PC-3 (cell line): ENCODE results near the gene ETS1. TPM values are rescaled to one million over a fixed set of nuclear protein-coding genes. Genes with fewer than 3 reads are reported as not detected.

ENCODE experiments used
- ATAC-seq: fragments of 200-7000 bp; cut with Tn5 transposase; 2 replicates; pipeline ENCODE4 v1.9.1; 2020; ENCODE audit warnings: mild to moderate bottlenecking, moderate library complexity
- BruUV-seq: library from RNA; stranded (reverse); fragments of 400-500 nt; replicated peaks from 2 replicates; lab custom pipeline; 2021; lab: Mats Ljungman, UMichigan
- CTCF ChIA-PET: fragments of 300-600 bp; sonication (Branson Sonifier 250); formaldehyde crosslinking; loops from one replicate; lab custom pipeline; 2022; ENCODE audit warnings: antibody characterized with exemption; lab: Charles Lee
- POLR2A ChIA-PET: fragments of 300-600 bp; sonication (Branson Sonifier 250); formaldehyde crosslinking; loops from one replicate; lab custom pipeline; 2022; ENCODE audit warnings: antibody characterized with exemption; ENCODE audit not compliant: unreplicated experiment; lab: Charles Lee
- DNase-seq: peaks from one replicate; pipeline ENCODE4 v3.0.0-alpha.2; 2015
- H2AFZ ChIP-seq: fragments of 300-600 bp; sonication (generic); 2 replicates; pipeline ENCODE4 v1.6.0; 2016; ENCODE audit warnings: antibody characterized with exemption, low read length
- H3F3A ChIP-seq: fragments of 300-600 bp; sonication (generic); one replicate; pipeline ENCODE4 v1.6.0; 2017; ENCODE audit warnings: antibody characterized with exemption, low read length, control low read depth, mild to moderate bottlenecking; ENCODE audit not compliant: unreplicated experiment
- H3K27ac ChIP-seq: fragments of 300-600 bp; sonication (generic); 2 replicates; pipeline ENCODE4 v1.5.1; 2016; ENCODE audit warnings: mild to moderate bottlenecking, low read length
- H3K27me3 ChIP-seq: fragments of 300-600 bp; sonication (generic); 2 replicates; pipeline ENCODE4 v1.6.1; 2016; ENCODE audit warnings: low read length, mixed read lengths
- H3K36me3 ChIP-seq: fragments of 300-600 bp; sonication (generic); 2 replicates; pipeline ENCODE4 v1.6.1; 2016; ENCODE audit warnings: low read depth, mixed run types, low read length, mixed read lengths
- H3K4me1 ChIP-seq: fragments of 300-600 bp; sonication (generic); 2 replicates; pipeline ENCODE4 v1.5.1; 2016; ENCODE audit warnings: low read length; ENCODE audit not compliant: insufficient read depth
- H3K4me2 ChIP-seq: fragments of 300-600 bp; sonication (generic); 2 replicates; pipeline ENCODE4 v1.6.0; 2016; ENCODE audit warnings: low read length
- H3K4me3 ChIP-seq: fragments of 300-600 bp; sonication (generic); 2 replicates; pipeline ENCODE4 v1.5.1; 2016; ENCODE audit warnings: mild to moderate bottlenecking, low read length, mixed read lengths
- H3K79me2 ChIP-seq: fragments of 300-600 bp; sonication (generic); 2 replicates; pipeline ENCODE4 v1.6.1; 2017; ENCODE audit warnings: low read length, mixed read lengths
- H3K9ac ChIP-seq: fragments of 300-600 bp; sonication (generic); 2 replicates; pipeline ENCODE4 v1.6.0; 2016; ENCODE audit warnings: mild to moderate bottlenecking, low read length
- H3K9me2 ChIP-seq: fragments of 300-600 bp; sonication (generic); replicated peaks from 2 replicates; pipeline ENCODE4 v1.6.1; 2016; ENCODE audit warnings: mixed run types, low read length, mixed read lengths
- H3K9me3 ChIP-seq: fragments of 300-600 bp; sonication (generic); 2 replicates; pipeline ENCODE4 v1.6.1; 2016; ENCODE audit warnings: low read length, mixed read lengths
- H4K20me1 ChIP-seq: fragments of 300-600 bp; sonication (generic); 2 replicates; pipeline ENCODE4 v1.6.1; 2016; ENCODE audit warnings: low read length, mixed read lengths
- EZH2 ChIP-seq: fragments of 300-600 bp; sonication (generic); IDR thresholded peaks from one replicate; pipeline ENCODE4 v1.6.1; 2017; ENCODE audit warnings: antibody characterized with exemption, mild to moderate bottlenecking, low read length; ENCODE audit not compliant: unreplicated experiment
- EZH2phosphoT487 ChIP-seq: fragments of 300-600 bp; sonication (generic); IDR thresholded peaks from 2 replicates; pipeline ENCODE4 v1.6.1; 2018; ENCODE audit warnings: mild to moderate bottlenecking, antibody characterized with exemption, low read length, borderline replicate concordance
- intact Hi-C: fragments of 100-400 bp; cut with micrococcal nuclease; formaldehyde crosslinking; loops from 2 replicates; pipeline ENCODE4 v1.9.0; 2023
- total RNA-seq: library from RNA; depleted of rRNA; stranded (reverse); fragments of >200 nt; gene quantifications from 2 replicates; pipeline ENCODE4 v1.2.3, GENCODE V29; 2014
- TF ChIP-seq, protein P1 (sequence below): fragments of 300-600 bp; sonication (generic); conservative IDR thresholded peaks from 2 replicates; pipeline ENCODE4 v1.5.1; 2017; ENCODE audit warnings: antibody characterized with exemption, low read depth, mild to moderate bottlenecking, low read length

ETS1 gene
- total RNA-seq, 1 experiment from 2014 or later: 52.0 TPM

DNA sequence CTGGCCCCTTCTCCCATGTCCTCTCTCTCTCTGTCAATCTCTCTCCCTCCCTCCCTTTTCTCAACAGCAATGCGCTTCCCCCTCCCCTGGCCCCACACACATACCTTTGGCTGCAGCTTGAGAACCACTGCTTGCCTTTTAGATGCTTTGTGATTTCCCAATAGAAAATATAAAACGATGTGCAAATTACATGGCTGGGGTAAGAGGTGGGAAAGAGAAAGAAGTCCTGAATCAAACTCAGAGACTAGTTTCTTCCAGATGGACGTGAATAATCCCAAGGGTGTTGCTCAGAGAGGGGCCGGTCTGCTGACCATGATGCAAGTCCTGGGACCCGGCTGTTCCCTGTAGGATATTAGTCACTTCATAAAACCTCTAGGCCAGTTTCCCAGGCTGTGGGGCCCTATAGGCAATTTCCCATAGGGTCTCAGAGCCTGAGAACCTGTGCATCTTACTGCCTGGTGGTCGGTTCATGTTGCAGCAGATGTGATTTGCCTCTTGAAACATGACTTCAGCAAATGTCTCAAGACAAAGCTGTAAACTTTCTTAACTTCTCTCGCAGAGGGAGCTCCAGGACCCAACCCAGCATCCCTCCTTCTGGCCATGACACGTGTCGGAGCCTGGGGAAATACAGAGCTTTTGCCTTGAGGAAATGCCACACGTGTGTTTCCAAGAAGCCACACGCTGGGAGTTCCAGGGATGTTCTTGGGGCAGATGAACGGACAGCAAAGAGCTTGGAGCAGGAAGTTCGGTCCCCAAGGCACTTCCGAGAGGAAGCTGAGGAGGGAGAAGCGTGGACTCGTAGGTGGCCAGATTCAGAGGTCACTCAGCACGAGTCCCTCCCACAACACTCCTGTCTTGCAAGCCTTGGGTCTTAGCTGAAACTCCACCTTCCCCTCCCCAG lies 34.5 kb upstream of the ETS1 start:
- peak; percentile 42 for ATAC-seq
- Histone ChIP-seq H2AFZ (no peak overlapping the region; the same call in 1 of the 2 replicates), H3K4me1 (peaks cover 4% of the 10 kb centered on the region; the same call in 1 of the 2 replicates), H4K20me1 (no peaks in the 10 kb centered on the region), H3K9ac (no peak overlapping the region; the same call in 1 of the 2 replicates), H3F3A (no peaks in the 10 kb centered on the region), H3K27ac (peak overlapping the region; percentile 43), H3K9me2 (no peaks in the 10 kb centered on the region), H3K36me3 (no peaks in the 10 kb centered on the region), H3K79me2 (no peaks in the 10 kb centered on the region), H3K4me3 (no peak overlapping the region), H3K4me2 (peak overlapping the region; percentile 29; the same call in 1 of the 2 replicates), H3K9me3 (no peaks in the 10 kb centered on the region), H3K27me3 (no peaks in the 10 kb centered on the region)
- DNase-seq: peak; percentile 58
- no TSS peak for BruUV-seq
- CTCF ChIA-PET: no interaction called here
- POLR2A ChIA-PET: no interaction called here
- intact Hi-C loops: no loop called here
- TF ChIP-seq, protein P1, sequence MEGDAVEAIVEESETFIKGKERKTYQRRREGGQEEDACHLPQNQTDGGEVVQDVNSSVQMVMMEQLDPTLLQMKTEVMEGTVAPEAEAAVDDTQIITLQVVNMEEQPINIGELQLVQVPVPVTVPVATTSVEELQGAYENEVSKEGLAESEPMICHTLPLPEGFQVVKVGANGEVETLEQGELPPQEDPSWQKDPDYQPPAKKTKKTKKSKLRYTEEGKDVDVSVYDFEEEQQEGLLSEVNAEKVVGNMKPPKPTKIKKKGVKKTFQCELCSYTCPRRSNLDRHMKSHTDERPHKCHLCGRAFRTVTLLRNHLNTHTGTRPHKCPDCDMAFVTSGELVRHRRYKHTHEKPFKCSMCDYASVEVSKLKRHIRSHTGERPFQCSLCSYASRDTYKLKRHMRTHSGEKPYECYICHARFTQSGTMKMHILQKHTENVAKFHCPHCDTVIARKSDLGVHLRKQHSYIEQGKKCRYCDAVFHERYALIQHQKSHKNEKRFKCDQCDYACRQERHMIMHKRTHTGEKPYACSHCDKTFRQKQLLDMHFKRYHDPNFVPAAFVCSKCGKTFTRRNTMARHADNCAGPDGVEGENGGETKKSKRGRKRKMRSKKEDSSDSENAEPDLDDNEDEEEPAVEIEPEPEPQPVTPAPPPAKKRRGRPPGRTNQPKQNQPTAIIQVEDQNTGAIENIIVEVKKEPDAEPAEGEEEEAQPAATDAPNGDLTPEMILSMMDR: no peak
- TF ChIP-seq EZH2: no peak
- no peak for TF ChIP-seq EZH2phosphoT487

DNA sequence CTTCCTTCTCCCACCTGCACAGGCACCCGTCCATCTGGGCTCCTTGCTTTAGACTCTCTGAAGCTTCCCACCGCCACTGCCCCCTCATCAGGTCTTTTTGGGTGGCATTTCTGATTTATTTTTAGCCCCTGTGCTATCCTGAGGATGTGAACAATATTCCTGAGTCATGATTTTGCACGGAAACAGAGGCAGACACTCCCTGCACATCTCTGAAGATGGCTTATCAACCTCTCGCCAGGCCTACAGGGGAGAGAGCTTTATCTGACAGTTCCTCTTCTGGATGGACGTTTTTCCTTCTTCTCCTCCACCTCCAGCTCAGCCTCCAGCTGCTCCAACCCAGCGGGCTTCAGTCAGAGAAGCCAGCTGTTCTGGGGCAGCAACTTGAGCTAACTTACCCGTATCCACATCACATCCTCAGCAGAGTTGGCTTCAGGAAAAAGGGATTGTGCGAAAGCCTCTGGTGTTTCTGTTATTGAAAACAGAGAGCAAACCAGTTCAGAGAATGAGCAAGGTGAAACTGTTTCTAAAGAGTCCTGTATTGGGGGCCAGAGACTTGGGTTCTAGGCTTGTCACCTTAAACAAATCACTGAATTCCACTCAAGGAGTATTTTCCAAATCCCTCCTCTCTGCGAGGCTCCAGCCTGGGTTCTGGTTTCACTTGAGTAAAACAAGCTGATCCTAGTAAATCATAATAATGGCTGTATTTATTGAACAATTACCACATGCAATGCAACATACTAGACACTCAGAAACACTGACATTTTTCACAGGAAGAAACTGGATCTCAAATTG lies 33.1 kb upstream of the ETS1 start:
- Histone ChIP-seq H3K4me1 (peaks cover 4% of the 10 kb centered on the region; the same call in 1 of the 2 replicates), H3K4me3 (no peak overlapping the region), H3F3A (no peaks in the 10 kb centered on the region), H3K27ac (no peak overlapping the region), H3K36me3 (no peaks in the 10 kb centered on the region), H3K4me2 (no peak overlapping the region), H4K20me1 (no peaks in the 10 kb centered on the region), H2AFZ (no peak overlapping the region), H3K79me2 (no peaks in the 10 kb centered on the region), H3K9ac (no peak overlapping the region), H3K9me3 (no peaks in the 10 kb centered on the region), H3K9me2 (no peaks in the 10 kb centered on the region), H3K27me3 (no peaks in the 10 kb centered on the region)
- TF ChIP-seq, protein P1: no peak
- TF ChIP-seq EZH2phosphoT487 (no peak), EZH2 (no peak)
- CTCF ChIA-PET: interaction anchor here (0.6 kb wide), 1 partner anchor 147 kb away, joined by 3 read pairs; no protein-coding TSS in a partner anchor
- DNase-seq (no peak), ATAC-seq (no peak)
- no TSS peak for BruUV-seq
- intact Hi-C loops: no loop called here
- POLR2A ChIA-PET: no interaction called here
